ENCODE results near the gene ATOH7.

DNA sequence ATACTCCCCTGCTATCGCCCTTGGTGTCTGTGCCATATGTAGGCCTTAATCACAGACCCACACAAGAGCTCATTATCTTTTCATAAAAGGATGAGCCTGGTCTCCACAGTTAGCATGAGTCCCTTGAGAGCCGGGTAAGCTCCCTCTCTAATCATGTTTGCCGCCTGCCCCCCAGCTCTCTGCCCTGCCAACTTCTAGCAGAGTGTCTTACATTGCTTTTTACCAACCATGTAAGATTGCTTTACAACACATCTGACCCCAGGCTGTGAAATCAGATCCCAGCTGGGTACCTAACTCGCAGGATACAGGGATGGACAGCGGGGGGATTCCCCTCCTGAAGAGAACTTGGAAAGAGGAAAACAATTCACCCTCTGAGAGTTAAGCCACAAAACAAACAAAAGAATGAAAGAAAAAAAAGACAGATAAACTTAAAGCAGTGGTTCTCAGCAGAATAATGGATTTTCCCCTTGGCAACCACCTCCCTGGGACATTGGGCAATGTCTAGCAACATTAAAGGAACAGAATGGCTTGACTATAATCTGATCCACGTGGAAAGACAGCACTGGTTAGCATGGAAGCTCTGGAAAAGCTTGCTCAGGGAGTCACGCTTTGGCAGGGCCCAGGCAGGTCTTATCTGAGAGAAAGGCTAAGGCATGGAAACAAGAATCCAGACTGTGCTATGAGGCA is 39.4 kb upstream of the ATOH7 start:
- TF ChIP-seq, protein P1, sequence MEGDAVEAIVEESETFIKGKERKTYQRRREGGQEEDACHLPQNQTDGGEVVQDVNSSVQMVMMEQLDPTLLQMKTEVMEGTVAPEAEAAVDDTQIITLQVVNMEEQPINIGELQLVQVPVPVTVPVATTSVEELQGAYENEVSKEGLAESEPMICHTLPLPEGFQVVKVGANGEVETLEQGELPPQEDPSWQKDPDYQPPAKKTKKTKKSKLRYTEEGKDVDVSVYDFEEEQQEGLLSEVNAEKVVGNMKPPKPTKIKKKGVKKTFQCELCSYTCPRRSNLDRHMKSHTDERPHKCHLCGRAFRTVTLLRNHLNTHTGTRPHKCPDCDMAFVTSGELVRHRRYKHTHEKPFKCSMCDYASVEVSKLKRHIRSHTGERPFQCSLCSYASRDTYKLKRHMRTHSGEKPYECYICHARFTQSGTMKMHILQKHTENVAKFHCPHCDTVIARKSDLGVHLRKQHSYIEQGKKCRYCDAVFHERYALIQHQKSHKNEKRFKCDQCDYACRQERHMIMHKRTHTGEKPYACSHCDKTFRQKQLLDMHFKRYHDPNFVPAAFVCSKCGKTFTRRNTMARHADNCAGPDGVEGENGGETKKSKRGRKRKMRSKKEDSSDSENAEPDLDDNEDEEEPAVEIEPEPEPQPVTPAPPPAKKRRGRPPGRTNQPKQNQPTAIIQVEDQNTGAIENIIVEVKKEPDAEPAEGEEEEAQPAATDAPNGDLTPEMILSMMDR (IDR thresholded peaks at IDR 0.05 in 8 of 11, conservative IDR thresholded peaks at IDR 0.05 in 3 of 11) = no peak
- no peak for TF ChIP-seq POLR2A (IDR thresholded peaks at IDR 0.05)
- no peak for TF ChIP-seq POLR2AphosphoS5 (IDR thresholded peaks at IDR 0.05)
